HG03469 (cell line): ENCODE measurements around the gene N4BP2.
"Not testable (repeated sequence)": the region's sequence is repeated elsewhere in the genome, so short reads cannot be mapped to it uniquely, and the experiment has no call there.

Experiments
- ATAC-seq: cut with Tn5 transposase; IDR thresholded peaks from one replicate; pipeline ENCODE4 v1.9.1; 2021; ENCODE audit warnings: mild to moderate bottlenecking, moderate library complexity, moderate number of reproducible peaks; ENCODE audit not compliant: unreplicated experiment

The N4BP2 gene

GRCh38 chr4:40056716-40057585 lies at the start of gene N4BP2:
TSS of gene N4BP2 (plus strand) at chr4:40056850. CDS start at chr4:40097341, 40,491 bp downstream.
- peak; percentile 24 for ATAC-seq

GRCh38 chr4:40016007-40016406 lies 40.6 kb upstream of the N4BP2 start:
- ATAC-seq: no peak

GRCh38 chr4:40020221-40020620 lies 36.4 kb upstream of the N4BP2 start:
- ATAC-seq: no peak

- not testable (repeated sequence) for ATAC-seq
These were observed 35.5 kb upstream of the N4BP2 start for GRCh38 chr4:40021116-40021515.

GRCh38 chr4:40024049-40024448 lies 32.6 kb upstream of the N4BP2 start:
- not testable (repeated sequence) for ATAC-seq

- no peak for ATAC-seq
These were observed 23.9 kb upstream of the N4BP2 start for GRCh38 chr4:40032785-40033184.

- ATAC-seq: no peak
These were observed 23.0 kb upstream of the N4BP2 start for GRCh38 chr4:40033613-40034012.

- ATAC-seq: no peak
These were observed 17.7 kb upstream of the N4BP2 start for GRCh38 chr4:40038977-40039376.

GRCh38 chr4:40040908-40041307 lies 15.7 kb upstream of the N4BP2 start:
- no peak for ATAC-seq

GRCh38 chr4:40043786-40044185 lies 12.9 kb upstream of the N4BP2 start:
- no peak for ATAC-seq

- ATAC-seq: no peak
These were observed 10.2 kb upstream of the N4BP2 start for GRCh38 chr4:40046311-40046980.

- no peak for ATAC-seq
These were observed 3.5 kb upstream of the N4BP2 start for GRCh38 chr4:40053161-40053560.

- no peak for ATAC-seq
These were observed 1.2 kb upstream of the N4BP2 start for GRCh38 chr4:40055511-40055862.

GRCh38 chr4:40055863-40056715 lies 561 bp upstream of the N4BP2 start:
- ATAC-seq: peak; percentile 7

- ATAC-seq: peak; percentile 82
These were observed 989 bp downstream of the N4BP2 start for GRCh38 chr4:40057586-40058091.

GRCh38 chr4:40058121-40058520 lies 1.5 kb downstream of the N4BP2 start:
- no peak for ATAC-seq

- no peak for ATAC-seq
These were observed 2.2 kb downstream of the N4BP2 start for GRCh38 chr4:40058854-40059253.

- no peak for ATAC-seq
These were observed 2.7 kb downstream of the N4BP2 start for GRCh38 chr4:40059362-40059761.

GRCh38 chr4:40065010-40065409 lies 8.4 kb downstream of the N4BP2 start:
- no peak for ATAC-seq

GRCh38 chr4:40066651-40067050 lies 10.0 kb downstream of the N4BP2 start:
- no peak for ATAC-seq

GRCh38 chr4:40070387-40070786 lies 13.7 kb downstream of the N4BP2 start:
- no peak for ATAC-seq
